Pons (tissue), 1 donor: ENCODE measurements around the gene RAD51AP1.

Experiments
- DNase-seq: peaks from one replicate; pipeline ENCODE4 v3.0.0-alpha.2; 2016; ENCODE audit warnings: low spot score

The RAD51AP1 gene

GRCh38 chr12:4545195-4545594 is 6.5 kb downstream of the RAD51AP1 start:
- no peak for DNase-seq

GRCh38 chr12:4552191-4552590 is 13.5 kb downstream of the RAD51AP1 start:
- DNase-seq, result no peak

GRCh38 chr12:4553943-4554342 is 15.3 kb downstream of the RAD51AP1 start:
- no peak for DNase-seq

GRCh38 chr12:4555804-4556203 is 17.1 kb downstream of the RAD51AP1 start:
- no peak for DNase-seq

GRCh38 chr12:4556735-4557530 is 18.2 kb downstream of the RAD51AP1 start:
- DNase-seq, result no peak

GRCh38 chr12:4557586-4557985 is 18.9 kb downstream of the RAD51AP1 start:
- DNase-seq, result no peak

GRCh38 chr12:4558171-4558570 is 19.5 kb downstream of the RAD51AP1 start:
- DNase-seq, result no peak

- DNase-seq, result peak; percentile 82
Observed at GRCh38 chr12:4562034-4562657, 23.5 kb downstream of the RAD51AP1 start, which contains the start of gene DYRK4. Gene DYRK4 (plus strand): TSS chr12:4562208. CDS start chr12:4562246, 38 bp downstream.

GRCh38 chr12:4563336-4563735 is 24.6 kb downstream of the RAD51AP1 start:
- DNase-seq, result no peak

GRCh38 chr12:4564818-4565217 is 26.1 kb downstream of the RAD51AP1 start:
- DNase-seq, result peak; percentile 63

GRCh38 chr12:4566474-4566873 is 27.8 kb downstream of the RAD51AP1 start:
- DNase-seq, result no peak

GRCh38 chr12:4567073-4567881 is 28.6 kb downstream of the RAD51AP1 start:
- DNase-seq, result peak; percentile 83

GRCh38 chr12:4569261-4569660 is 30.6 kb downstream of the RAD51AP1 start:
- DNase-seq, result no peak

GRCh38 chr12:4572680-4573079 is 34.0 kb downstream of the RAD51AP1 start:
- DNase-seq, result no peak

GRCh38 chr12:4579305-4580102 is 40.8 kb downstream of the RAD51AP1 start:
- peak; percentile 49 for DNase-seq

- no peak for DNase-seq
Observed at GRCh38 chr12:4580281-4580688, 41.6 kb downstream of the RAD51AP1 start.

- no peak for DNase-seq
Observed at GRCh38 chr12:4584281-4584680, 45.6 kb downstream of the RAD51AP1 start.

GRCh38 chr12:4584896-4585295 is 46.2 kb downstream of the RAD51AP1 start:
- no peak for DNase-seq

- DNase-seq, result no peak
Observed at GRCh38 chr12:4586500-4586899, 47.8 kb downstream of the RAD51AP1 start.

- no peak for DNase-seq
Observed at GRCh38 chr12:4587108-4587507, 48.4 kb downstream of the RAD51AP1 start.

- no peak for DNase-seq
Observed at GRCh38 chr12:4588916-4589315, 50.2 kb downstream of the RAD51AP1 start.

GRCh38 chr12:4589941-4590340 is 51.3 kb downstream of the RAD51AP1 start:
- no peak for DNase-seq
